GM18951 (cell line): ENCODE data around the gene LAGE3.

ENCODE experiments used
- POLR2A ChIP-seq: IDR thresholded peaks from 4 replicates; pipeline ENCODE4 v1.6.1; 2011; ENCODE audit warnings: mild to moderate bottlenecking; ENCODE audit not compliant: insufficient read length, insufficient read depth; ENCODE audit errors: extremely low read depth
- in situ Hi-C: fragments of 300-500 bp; cut with MboI; formaldehyde crosslinking; loops from one replicate; pipeline ENCODE4 v1.12.0; 2022; ENCODE audit warnings: low sequenced_read_pairs, mixed read lengths, inconsistent platforms; ENCODE audit not compliant: unreplicated experiment

Gene LAGE3

DNA sequence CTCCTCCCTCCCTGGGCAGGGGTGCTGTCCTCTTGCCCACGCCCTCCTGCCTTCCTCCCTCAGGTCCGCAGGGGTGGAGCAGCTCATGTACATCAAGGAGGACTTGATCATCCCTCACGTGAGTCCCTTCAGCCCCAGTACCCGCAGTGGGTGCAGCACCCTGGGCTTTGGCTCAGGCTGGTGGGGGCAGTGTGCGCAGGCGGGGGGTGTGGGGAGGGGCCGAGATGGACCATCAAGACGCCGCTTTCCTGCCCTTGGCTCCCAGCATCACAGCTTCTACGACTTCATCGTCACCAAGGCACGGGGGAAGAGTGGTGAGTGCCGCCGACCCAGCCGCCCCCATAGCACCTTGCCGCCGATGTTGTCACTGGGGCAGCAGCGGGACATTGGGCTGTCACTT, 29.5 kb downstream of the LAGE3 start:
- no peak for TF ChIP-seq POLR2A
- in situ Hi-C loops: no loop called here

DNA sequence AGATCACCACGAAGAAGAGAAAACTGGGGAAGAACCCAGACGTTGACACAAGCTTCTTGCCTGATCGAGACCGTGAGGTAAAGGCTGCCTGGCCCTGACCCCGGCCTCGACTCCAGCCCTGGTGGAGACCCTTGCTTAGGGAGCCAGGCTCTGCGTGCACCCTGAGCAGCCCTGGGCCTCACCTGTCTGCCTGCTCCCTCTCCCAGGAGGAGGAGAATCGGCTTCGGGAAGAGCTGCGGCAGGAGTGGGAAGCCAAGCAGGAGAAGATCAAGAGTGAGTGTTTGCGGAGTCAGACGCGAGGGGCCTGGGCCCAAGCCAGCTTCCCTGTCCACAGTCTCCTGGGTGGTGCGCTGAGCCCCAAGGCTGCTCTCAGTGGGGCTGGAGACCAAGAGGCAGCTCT, 30.6 kb downstream of the LAGE3 start:
- no peak for TF ChIP-seq POLR2A
- in situ Hi-C loops: no loop called here

DNA sequence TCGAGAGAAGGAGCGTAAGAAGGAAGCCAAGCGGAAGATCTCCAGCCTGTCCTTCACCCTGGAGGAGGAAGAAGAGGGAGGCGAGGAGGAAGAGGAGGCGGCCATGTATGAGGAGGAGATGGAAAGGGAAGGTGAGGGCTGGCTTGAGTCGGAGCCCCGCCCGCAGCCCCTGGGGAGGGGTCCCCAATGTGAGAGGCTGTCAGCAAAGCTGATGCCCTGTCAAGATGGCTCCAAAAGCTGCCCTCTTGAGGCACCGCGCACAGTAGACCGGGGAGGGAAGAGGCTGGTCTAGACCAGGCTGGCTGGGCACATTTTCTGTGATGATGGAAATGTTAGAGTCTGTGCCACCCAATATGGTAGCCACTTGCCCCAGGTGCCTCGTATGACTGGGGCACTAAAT, 32.7 kb downstream of the LAGE3 start:
- in situ Hi-C loops: no loop called here
- TF ChIP-seq POLR2A: no peak

DNA sequence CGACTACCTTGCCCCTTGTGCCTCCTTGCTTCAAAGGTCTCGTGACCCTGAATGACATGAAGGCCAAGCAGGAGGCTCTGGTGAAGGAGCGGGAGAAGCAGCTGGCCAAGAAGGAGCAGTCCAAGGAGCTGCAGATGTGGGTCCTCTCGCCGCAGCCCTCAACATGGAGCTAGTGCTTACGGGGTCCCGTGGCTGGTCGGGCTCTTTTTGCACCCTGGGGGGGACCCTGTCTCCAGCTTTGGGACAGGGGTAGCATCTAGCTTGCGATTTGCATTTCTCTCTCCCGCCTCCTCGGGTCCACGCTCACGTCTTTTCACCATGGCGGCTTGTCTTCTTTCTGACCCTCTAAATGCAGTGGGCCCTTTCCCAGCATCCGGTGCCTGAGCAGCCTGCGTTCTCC, 33.3 kb downstream of the LAGE3 start:
- TF ChIP-seq POLR2A: no peak
- in situ Hi-C loops: no loop called here

DNA sequence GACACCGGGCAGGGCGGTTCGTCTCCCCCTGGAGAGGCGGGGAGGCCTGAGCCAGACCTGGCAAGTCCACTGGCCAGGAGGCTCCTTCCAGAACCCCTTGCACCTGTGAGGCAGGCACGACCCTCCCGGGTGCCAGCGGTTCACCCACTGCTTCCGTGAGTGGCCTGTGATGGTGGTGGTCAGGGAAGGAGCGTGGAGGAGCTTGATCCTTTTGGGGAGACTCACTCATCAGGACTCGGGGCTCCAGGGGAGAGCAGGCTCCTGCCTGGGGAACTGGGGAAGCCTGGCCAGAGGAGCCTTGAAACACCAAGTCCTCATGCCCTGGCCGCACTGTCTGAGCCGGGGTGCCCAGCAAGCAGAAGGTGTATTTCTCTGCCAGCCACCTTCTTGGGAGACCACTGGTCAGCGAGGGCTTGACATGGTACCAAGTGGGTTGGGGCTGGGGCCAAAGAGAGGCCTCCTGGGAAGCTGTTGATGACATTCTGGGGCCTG, 34.3 kb downstream of the LAGE3 start:
- in situ Hi-C loops: no loop called here
- no peak for TF ChIP-seq POLR2A

DNA sequence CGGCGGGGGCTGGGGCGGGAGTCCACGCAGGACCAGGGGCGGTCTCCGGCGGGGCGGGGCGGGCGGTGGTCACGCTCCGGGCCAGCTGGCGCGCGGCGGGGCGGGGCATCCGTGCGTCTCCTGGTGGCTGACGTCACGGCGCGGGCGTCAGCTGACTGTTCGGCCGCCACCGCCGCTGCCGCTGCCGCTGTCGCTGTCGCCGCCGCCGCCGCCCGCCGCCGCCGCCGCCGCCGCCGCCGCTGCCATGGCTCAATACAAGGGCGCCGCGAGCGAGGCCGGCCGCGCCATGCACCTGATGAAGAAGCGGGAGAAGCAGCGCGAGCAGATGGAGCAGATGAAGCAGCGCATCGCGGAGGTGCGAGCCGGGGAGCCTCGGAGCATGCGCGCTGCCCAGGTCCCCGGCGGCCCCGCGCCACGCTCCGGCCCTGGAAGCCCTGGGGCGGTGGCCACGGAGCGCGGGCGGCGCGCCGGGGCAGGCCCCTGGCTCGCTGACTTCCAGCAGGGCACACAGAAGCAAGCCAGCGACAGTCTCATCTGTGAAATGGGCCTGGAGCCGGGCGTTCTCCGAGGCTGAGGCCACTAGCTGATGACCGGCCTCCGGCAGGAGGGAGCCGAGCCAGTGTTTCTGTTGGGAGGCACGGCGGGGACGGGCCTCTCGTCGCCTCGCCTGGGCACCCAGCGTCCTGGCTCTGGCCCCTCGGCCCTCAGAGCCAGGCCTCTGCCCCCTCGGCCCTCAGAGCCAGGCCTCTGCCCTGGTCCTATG, 34.9 kb downstream of the LAGE3 start, which contains the start of gene FAM50A:
Gene FAM50A, plus strand, starts transcription at position 150 of the 763 bp plus-strand sequence. Its CDS starts 95 bp downstream, at position 245.
- TF ChIP-seq POLR2A: peak; percentile 51
- in situ Hi-C loops: no loop called here

DNA sequence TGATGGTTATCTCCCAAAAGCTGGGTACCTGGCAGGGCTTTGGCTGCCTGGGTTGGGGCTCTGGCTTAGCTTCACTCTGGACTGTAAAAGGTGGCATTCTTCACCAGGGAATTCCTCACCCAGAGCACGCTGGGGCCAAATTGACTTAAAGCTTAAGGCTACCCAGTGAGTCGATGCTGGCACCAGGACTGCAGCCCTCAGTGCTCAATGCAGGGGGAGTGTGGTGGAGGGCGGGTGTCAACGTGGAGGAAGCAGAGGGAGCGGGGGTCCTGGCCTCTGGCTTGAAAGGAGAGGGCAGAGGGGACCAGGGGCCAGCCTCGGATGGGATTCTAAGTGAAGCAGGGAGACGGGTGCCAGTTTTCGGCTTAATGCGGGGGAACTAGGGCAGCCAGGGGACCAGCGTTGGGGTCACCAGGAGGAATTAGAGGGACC, 35.6 kb downstream of the LAGE3 start:
- TF ChIP-seq POLR2A: no peak
- in situ Hi-C loops: no loop called here

DNA sequence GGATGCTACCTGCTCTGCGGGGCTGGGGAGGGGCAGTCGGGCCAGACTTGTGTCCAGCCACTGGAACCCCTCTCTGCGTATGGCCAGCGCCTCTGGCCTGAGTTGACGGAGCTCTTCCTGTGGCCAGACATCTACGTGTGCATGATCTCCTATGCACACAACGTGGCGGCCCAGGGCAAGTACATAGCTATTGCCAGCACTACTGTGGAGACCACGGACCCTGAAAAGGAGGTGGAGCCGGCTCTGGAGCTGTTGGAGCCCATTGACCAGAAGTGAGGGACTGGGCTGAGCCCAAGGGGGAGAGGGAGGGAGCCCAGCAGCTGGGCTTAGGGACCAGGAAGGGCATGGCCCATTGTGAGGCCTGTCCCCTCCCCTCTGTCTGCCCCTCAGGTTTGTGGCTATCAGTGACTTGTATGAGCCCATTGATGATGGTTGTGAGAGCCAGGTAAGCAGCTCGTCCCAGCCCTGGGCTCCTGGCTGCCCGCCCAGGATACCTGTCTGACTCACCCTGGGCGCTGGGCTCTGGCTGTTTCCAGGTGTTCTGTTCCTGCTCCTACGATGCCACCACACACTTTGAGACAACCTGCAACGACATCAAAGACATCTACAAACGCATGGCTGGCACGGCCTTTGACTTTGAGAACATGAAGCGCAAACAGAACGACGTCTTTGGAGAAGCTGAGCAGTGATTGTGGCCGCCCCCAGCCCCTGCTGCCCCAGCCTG, 36.9 kb downstream of the LAGE3 start:
- in situ Hi-C loops: no loop called here
- TF ChIP-seq POLR2A: no peak

DNA sequence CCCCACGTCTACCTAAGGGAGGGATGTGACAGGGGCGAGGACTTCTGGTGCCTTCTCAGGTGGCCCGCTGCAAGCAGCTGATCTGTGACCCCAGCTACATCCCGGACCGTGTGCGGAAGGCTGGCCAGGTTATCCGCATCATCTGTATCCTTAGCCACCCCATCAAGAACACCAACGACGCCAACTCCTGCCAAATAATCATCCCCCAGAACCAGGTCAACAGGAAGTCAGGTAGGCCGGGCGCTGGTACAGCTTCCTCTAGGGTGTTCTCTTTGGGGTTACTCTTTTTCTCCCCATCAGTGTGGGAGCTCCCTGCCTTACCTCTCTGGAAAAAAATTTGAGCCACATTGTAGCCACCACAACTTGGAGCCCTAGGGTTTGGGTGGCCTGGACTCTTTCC, 37.5 kb downstream of the LAGE3 start:
- no peak for TF ChIP-seq POLR2A
- in situ Hi-C loops: no loop called here

DNA sequence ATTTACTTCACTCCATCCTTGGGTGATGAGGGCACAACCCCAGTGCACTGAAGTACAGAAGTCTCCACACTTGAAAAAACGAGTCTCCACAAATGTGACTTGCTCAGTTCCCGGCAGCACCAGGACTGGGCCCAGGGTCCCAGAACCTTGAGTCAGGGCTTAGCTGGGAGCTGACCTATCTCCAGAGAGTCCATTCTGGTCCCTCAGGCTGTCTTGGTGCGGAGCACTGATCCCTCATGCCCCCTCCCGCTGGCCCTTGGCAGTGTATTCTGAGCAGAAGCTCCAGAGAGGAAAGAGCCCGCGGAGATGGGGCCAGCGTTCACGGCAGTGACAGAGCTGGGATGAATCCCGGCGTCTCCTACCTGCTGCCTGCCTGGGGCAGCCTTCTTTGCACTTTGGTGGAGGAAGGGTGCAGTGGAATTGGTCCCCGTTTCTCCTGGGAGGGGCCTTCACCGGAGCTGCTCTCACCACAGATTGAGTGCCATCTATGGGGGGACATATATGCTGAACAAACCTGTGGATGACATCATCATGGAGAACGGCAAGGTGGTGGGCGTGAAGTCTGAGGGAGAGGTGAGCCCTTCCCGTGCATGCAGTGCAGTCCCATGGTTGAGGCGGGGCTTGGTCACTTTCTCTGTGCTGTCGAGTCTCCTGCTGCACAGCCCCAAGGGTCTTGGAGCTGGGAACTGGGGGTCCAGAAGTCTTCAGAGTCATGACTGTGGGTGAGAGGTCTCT, 38.3 kb downstream of the LAGE3 start:
- in situ Hi-C loops: no loop called here
- no peak for TF ChIP-seq POLR2A

DNA sequence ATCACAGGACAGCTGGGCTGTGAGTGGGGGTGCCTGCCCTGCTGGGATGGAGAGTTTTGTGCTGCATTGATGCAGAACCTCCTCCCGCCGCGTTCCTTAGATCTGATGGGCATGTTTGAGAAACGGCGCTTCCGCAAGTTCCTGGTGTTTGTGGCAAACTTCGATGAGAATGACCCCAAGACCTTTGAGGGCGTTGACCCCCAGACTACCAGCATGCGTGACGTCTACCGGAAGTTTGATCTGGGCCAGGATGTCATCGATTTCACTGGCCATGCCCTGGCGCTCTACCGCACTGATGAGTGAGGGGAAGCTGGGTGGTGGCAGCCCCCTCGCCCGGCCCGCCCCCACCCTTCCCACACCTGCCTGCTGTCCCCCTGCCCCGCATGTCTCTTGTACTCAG, 39.2 kb downstream of the LAGE3 start:
- in situ Hi-C loops: no loop called here
- TF ChIP-seq POLR2A: no peak

DNA sequence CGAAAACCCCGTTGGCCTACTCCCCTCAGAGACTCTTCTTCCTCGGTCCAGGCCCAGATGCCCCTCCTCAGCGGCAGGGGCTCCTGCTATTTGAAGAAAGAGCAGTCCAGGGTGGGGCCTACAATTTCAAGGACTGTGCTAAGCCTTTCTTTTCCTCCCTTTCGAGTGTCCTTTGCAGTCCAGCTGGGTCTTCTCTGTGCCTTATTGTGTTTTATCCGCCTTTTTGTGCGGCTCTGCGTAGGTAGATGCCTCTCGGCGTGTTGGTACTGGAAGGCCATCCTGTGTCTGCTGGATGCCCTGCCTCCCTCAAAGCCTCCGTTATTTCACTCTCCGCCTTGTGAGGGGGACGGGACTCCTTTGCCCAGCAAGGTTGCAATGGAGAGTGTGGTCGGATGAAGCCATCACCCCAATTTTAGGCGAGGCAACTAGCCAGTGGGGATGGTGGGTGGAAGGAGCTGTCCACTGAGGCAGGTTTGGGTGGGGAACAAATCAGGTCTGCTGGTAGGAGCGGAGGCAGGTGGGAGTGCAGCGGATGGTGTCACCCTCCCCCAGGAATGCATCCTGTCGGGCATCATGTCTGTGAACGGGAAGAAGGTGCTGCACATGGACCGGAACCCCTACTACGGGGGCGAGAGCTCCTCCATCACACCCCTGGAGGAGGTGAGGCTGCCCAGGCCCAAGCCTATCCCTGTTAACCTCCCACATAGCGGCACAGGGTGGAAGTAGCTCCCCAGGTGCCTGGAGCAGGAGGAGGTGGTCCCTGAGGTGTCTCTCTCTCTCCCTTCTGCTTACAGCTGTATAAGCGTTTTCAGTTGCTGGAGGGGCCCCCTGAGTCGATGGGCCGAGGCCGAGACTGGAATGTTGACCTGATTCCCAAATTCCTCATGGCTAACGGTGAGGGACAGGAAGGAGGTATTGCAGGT, 40.8 kb downstream of the LAGE3 start:
- in situ Hi-C loops: no loop called here
- no peak for TF ChIP-seq POLR2A
